Measurements from ENCODE around the gene TMEM150C. TPM values are rescaled to one million over a fixed set of nuclear protein-coding genes. Genes with fewer than 3 reads are reported as not detected.
"Not testable (repeated sequence)": the region's sequence is repeated elsewhere in the genome, so short reads cannot be mapped to it uniquely, and the experiment has no call there.

Gene TMEM150C
- total and polyA plus RNA-seq, 2 experiments from 2014 or later: 0.22 to 0.44 TPM

GRCh38 chr4:82555276-82555675, 6.5 kb downstream of the TMEM150C start:
- Histone ChIP-seq H3K36me3 (ENCODE audit: low read depth) (no peaks in the 10 kb centered on the region), H3K4me3 (no peak overlapping the region), H3F3A (ENCODE audit: insufficient read depth) (no peaks in the 10 kb centered on the region), H4K20me1 (ENCODE audit: insufficient read depth) (no peaks in the 10 kb centered on the region), H3K4me2 (ENCODE audit: unreplicated experiment) (no peak overlapping the region), H3K9me2 (ENCODE audit: insufficient read depth) (no peaks in the 10 kb centered on the region), H3K27me3 (replicated peaks; ENCODE audit: insufficient read depth) (peaks cover 17% of the 10 kb centered on the region), H3K27ac (no peak overlapping the region), H3K4me1 (ENCODE audit: insufficient read depth) (no peaks in the 10 kb centered on the region), H3K79me2 (ENCODE audit: insufficient read depth) (no peaks in the 10 kb centered on the region), H2AFZ (no peak overlapping the region), H3K9ac (no peak overlapping the region), H3K9me3 (ENCODE audit: low read depth) (no peaks in the 10 kb centered on the region)
- in situ Hi-C loops (cut with MboI): no loop called here
- DNase-seq: no peak
- TF ChIP-seq EZH2phosphoT487 (IDR thresholded peaks at IDR 0.05; ENCODE audit: insufficient read depth, low read depth): no peak
- WGBS, 2 experiments (ENCODE audit: low coverage in 1 of 2, low lambda C conversion rate in 2 of 2, missing lambda C conversion rate in 2 of 2): 90 to 94% methylated on average over 3 of the region's 3 CpGs

DNA sequence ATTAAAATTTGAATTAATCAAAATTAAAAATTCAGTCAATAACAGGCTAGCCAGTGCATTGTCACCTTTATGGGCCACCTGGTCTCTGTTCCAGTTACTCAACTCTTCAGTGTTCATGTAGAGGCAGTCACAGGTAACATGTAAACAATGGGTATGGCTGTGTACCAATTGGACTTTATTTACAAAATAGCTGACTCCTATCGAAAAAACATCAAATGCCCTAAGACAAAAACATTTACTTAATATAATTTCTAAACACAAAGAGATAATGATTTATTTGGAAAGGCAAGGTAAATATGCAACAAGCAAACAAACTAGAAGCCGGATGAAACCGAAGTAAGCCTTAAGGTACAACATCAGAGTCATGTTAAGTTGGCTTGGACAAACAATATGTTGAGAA, 8.8 kb downstream of the TMEM150C start:
- no peaks in the 10 kb centered on the region for H3F3A ChIP-seq (ENCODE audit: insufficient read depth)
- 71 to 85% methylated on average over 3 of the region's 3 CpGs for WGBS, 2 experiments (ENCODE audit: low coverage in 1 of 2, low lambda C conversion rate in 2 of 2, missing lambda C conversion rate in 2 of 2)
- no peaks in the 10 kb centered on the region for H3K79me2 ChIP-seq (ENCODE audit: insufficient read depth)
- no peaks in the 10 kb centered on the region for H3K9me3 ChIP-seq (ENCODE audit: low read depth)
- no peaks in the 10 kb centered on the region for H3K36me3 ChIP-seq (ENCODE audit: low read depth)
- DNase-seq: no peak
- no peak overlapping the region for H3K4me2 ChIP-seq (ENCODE audit: unreplicated experiment)
- no peak overlapping the region for H2AFZ ChIP-seq
- H3K27me3 ChIP-seq (replicated peaks; ENCODE audit: insufficient read depth): peaks cover 4% of the 10 kb centered on the region
- no peak overlapping the region for H3K9ac ChIP-seq
- TF ChIP-seq EZH2 (IDR thresholded peaks at IDR 0.05; ENCODE audit: insufficient read depth, poor library complexity, severe bottlenecking) (no peak), EZH2phosphoT487 (IDR thresholded peaks at IDR 0.05; ENCODE audit: insufficient read depth, low read depth) (no peak)
- no peaks in the 10 kb centered on the region for H3K4me1 ChIP-seq (ENCODE audit: insufficient read depth)
- no peak overlapping the region for H3K4me3 ChIP-seq
- in situ Hi-C loops (cut with MboI): no loop called here
- H3K9me2 ChIP-seq (ENCODE audit: insufficient read depth): no peaks in the 10 kb centered on the region
- H3K27ac ChIP-seq: no peak overlapping the region
- no peaks in the 10 kb centered on the region for H4K20me1 ChIP-seq (ENCODE audit: insufficient read depth)

- no peaks in the 10 kb centered on the region for H3K36me3 ChIP-seq (ENCODE audit: low read depth)
- H3K4me1 ChIP-seq (ENCODE audit: insufficient read depth): no peaks in the 10 kb centered on the region
- DNase-seq: no peak
- H3K27me3 ChIP-seq (replicated peaks; ENCODE audit: insufficient read depth): peaks cover 4% of the 10 kb centered on the region
- H3K4me3 ChIP-seq: no peak overlapping the region
- 76 to 82% methylated on average over 2 of the region's 2 CpGs for WGBS, 2 experiments (ENCODE audit: low coverage in 1 of 2, low lambda C conversion rate in 2 of 2, missing lambda C conversion rate in 2 of 2)
- no peak overlapping the region for H3K4me2 ChIP-seq (ENCODE audit: unreplicated experiment)
- no peaks in the 10 kb centered on the region for H3K9me2 ChIP-seq (ENCODE audit: insufficient read depth)
- no peaks in the 10 kb centered on the region for H3F3A ChIP-seq (ENCODE audit: insufficient read depth)
- TF ChIP-seq EZH2phosphoT487 (IDR thresholded peaks at IDR 0.05; ENCODE audit: insufficient read depth, low read depth) (no peak), EZH2 (IDR thresholded peaks at IDR 0.05; ENCODE audit: insufficient read depth, poor library complexity, severe bottlenecking) (no peak)
- H3K9me3 ChIP-seq (ENCODE audit: low read depth): no peaks in the 10 kb centered on the region
- no peaks in the 10 kb centered on the region for H3K79me2 ChIP-seq (ENCODE audit: insufficient read depth)
- no peak overlapping the region for H3K27ac ChIP-seq
- in situ Hi-C loops (cut with MboI): no loop called here
- H2AFZ ChIP-seq: no peak overlapping the region
- no peak overlapping the region for H3K9ac ChIP-seq
- no peaks in the 10 kb centered on the region for H4K20me1 ChIP-seq (ENCODE audit: insufficient read depth)
Measured at GRCh38 chr4:82551734-82552133, 10.1 kb downstream of the TMEM150C start.

DNA sequence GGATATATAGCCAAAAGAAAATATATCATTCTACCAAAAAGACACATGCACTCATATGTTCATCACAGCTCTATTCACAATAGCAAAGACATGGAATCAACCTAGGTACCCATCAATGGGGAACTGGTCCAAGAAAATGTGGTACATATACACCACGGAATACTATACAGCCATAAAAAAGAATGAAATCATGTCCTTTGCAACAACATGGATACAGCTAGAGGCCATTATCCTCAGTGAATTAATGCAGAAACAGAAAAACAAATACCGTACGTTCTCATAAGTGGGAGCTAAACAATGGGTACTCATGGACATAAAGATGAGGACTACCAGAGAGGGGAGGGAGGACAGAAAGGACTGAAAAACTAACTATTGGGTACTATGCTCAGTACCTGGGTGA, 13.9 kb downstream of the TMEM150C start:
- H2AFZ ChIP-seq; H3K9ac ChIP-seq; H3K27ac ChIP-seq; H4K20me1 ChIP-seq (ENCODE audit: insufficient read depth); H3K9me3 ChIP-seq (ENCODE audit: low read depth); H3K4me2 ChIP-seq (ENCODE audit: unreplicated experiment); H3K79me2 ChIP-seq (ENCODE audit: insufficient read depth); DNase-seq; H3K4me3 ChIP-seq; in situ Hi-C loops (cut with MboI); H3F3A ChIP-seq (ENCODE audit: insufficient read depth); H3K9me2 ChIP-seq (ENCODE audit: insufficient read depth); H3K27me3 ChIP-seq (replicated peaks; ENCODE audit: insufficient read depth); H3K4me1 ChIP-seq (ENCODE audit: insufficient read depth); H3K36me3 ChIP-seq (ENCODE audit: low read depth): not testable (repeated sequence)
- WGBS, 2 experiments (ENCODE audit: low coverage in 1 of 2, low lambda C conversion rate in 2 of 2, missing lambda C conversion rate in 2 of 2): 81 to 86% methylated on average over 3 of the region's 3 CpGs

- in situ Hi-C loops (cut with MboI): no loop called here
- no peaks in the 10 kb centered on the region for H3F3A ChIP-seq (ENCODE audit: insufficient read depth)
- H3K36me3 ChIP-seq (ENCODE audit: low read depth): no peaks in the 10 kb centered on the region
- H3K9ac ChIP-seq: no peak overlapping the region
- H3K9me3 ChIP-seq (ENCODE audit: low read depth): no peaks in the 10 kb centered on the region
- no peaks in the 10 kb centered on the region for H4K20me1 ChIP-seq (ENCODE audit: insufficient read depth)
- no peak overlapping the region for H2AFZ ChIP-seq
- 94 to 97% methylated on average over 1 of the region's 1 CpG for WGBS, 2 experiments (ENCODE audit: low coverage in 1 of 2, low lambda C conversion rate in 2 of 2, missing lambda C conversion rate in 2 of 2)
- 0 out of 2 replicates have a peak, but pooled peaks cover 7% of the 10 kb centered on the region for H3K27me3 ChIP-seq (replicated peaks; ENCODE audit: insufficient read depth)
- H3K4me1 ChIP-seq (ENCODE audit: insufficient read depth): no peaks in the 10 kb centered on the region
- no peaks in the 10 kb centered on the region for H3K9me2 ChIP-seq (ENCODE audit: insufficient read depth)
- TF ChIP-seq EZH2phosphoT487 (IDR thresholded peaks at IDR 0.05; ENCODE audit: insufficient read depth, low read depth) (no peak), EZH2 (IDR thresholded peaks at IDR 0.05; ENCODE audit: insufficient read depth, poor library complexity, severe bottlenecking) (no peak)
- DNase-seq: no peak
- no peaks in the 10 kb centered on the region for H3K79me2 ChIP-seq (ENCODE audit: insufficient read depth)
- H3K27ac ChIP-seq: no peak overlapping the region
- H3K4me3 ChIP-seq: no peak overlapping the region
- H3K4me2 ChIP-seq (ENCODE audit: unreplicated experiment): no peak overlapping the region
Measured at GRCh38 chr4:82543131-82543530, 18.7 kb downstream of the TMEM150C start.
